ENCODE measurements around the gene LRRC32. TPM values are rescaled to one million over a fixed set of nuclear protein-coding genes. Genes with fewer than 3 reads are reported as not detected.

The LRRC32 gene
- total RNA-seq, 2 experiments from 2014 or later, result 0.23 to 0.32 TPM

DNA sequence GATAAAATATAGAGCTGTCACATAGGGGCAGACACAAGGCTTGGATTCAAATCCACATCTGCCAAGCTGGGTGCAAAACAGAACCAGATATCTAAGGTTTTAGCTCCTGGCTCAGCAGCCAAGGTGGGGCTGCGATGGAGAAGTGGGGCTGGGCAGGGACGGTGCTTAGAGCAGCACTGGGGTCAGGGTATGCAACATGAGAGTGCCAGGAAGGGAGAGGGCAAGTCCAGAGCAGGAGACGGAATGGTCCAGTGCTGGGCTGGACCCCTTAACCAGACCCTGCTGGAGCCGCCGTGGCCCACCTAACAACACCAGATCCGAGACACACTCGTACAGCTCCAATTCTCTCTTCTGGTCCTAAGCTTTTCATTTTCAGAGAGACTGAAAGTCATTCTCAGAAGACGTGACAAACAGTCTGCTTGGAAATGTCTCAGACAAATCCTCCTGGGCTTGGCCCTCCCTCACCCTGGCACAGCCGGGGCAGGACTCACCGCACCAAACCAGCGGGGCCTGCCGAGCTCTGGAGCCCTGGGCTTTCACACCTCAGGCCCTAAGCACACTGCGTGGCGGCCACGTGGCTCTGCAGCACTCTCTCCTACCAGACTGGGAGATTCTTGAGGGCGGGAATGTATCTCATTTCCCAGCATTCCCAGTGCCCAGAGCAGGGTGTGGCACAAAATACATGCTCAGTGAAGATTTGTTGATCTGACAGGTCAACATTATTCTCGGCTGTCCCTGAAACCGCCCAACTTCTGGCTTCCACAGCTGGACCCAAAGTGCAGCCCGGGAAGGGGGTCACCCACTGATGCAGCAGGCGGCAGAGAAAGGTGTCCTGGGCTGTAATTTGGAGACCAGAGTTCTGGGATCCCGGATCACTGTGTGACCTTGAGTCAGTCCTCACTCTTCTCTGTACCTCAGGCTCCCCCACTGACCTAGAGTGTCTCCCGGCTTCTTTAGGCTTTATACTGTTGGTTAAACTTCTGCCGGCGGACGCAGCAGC, 11.6 kb downstream of the LRRC32 start:
- Mint-ChIP-seq H3K27me3 (ENCODE audit: low read depth) (no peaks in the 10 kb centered on the region), H3K4me1 (ENCODE audit: low read depth) (peaks cover 17% of the 10 kb centered on the region), H3K9me3 (ENCODE audit: insufficient read depth) (no peaks in the 10 kb centered on the region), H3K4me3 (no peak overlapping the region), H3K36me3 (ENCODE audit: low read depth) (no peaks in the 10 kb centered on the region), H3K27ac (no peak overlapping the region)
- DNase-seq, result no peak
- POLR2A ChIA-PET, result no interaction called here
- ATAC-seq, result no peak
- CTCF ChIA-PET, result no interaction called here

GRCh38 chr11:76658231-76658630, 12.3 kb downstream of the LRRC32 start:
- ChIA-PET CTCF (no interaction called here), POLR2A (no interaction called here)
- Mint-ChIP-seq H3K4me1 (ENCODE audit: low read depth) (peaks cover 12% of the 10 kb centered on the region), H3K4me3 (no peak overlapping the region), H3K36me3 (ENCODE audit: low read depth) (no peaks in the 10 kb centered on the region), H3K27me3 (ENCODE audit: low read depth) (peaks cover 1% of the 10 kb centered on the region), H3K9me3 (ENCODE audit: insufficient read depth) (no peaks in the 10 kb centered on the region), H3K27ac (no peak overlapping the region)
- no peak for ATAC-seq
- no peak for DNase-seq

DNA sequence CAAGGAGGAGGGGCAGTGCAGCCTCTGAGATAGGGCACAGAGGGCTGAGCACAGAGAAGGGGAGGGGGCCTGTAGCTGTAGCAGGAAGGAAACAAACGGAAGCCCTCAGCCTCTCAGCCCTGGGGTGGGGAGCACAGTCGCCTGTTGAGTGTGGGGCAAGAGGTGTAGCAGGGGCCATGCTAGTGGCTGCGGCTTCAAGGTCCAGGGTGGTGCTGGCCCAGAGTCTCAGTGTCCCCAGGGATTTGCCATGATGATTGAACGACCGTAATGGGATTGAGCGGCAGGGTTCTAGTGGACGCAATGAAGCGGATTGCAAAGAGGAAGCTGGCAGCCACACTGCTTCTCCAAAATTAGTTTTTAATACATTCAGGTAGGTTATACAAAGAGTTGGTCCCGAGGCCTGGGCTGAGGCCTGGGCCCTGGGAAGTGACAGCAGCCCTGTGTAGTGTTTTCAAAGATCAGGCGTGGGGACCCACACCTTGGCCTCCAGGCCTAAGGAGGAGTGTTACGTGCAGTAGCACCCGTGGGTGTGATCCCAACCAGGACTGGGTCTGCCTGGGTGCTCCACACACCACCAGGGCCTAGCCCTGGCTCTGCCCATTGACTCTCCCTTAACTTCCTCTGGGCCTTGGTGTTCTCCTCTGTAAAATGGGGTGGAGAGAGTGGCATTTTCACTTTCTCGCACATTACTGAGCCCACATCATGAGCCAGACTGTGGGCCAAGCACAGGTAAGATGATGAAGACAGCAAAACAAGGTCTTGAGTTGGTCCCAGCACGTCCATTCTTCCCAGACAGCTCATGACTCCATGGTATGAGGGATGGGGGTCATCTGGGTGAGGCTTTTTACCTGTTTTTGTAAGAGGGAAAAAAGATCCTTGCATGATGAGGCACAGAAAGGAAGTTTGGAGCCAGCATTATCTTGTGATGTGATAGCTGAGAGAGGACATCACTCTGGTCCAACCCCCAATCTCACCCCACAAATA, 13.1 kb downstream of the LRRC32 start:
- no peak for ATAC-seq
- Mint-ChIP-seq H3K27ac (no peak overlapping the region), H3K4me1 (ENCODE audit: low read depth) (peaks cover 11% of the 10 kb centered on the region), H3K4me3 (no peak overlapping the region), H3K27me3 (ENCODE audit: low read depth) (peaks cover 4% of the 10 kb centered on the region), H3K9me3 (ENCODE audit: insufficient read depth) (no peaks in the 10 kb centered on the region), H3K36me3 (ENCODE audit: low read depth) (no peaks in the 10 kb centered on the region)
- POLR2A ChIA-PET, result no interaction called here
- DNase-seq, result no peak
- CTCF ChIA-PET, result no interaction called here

- H3K9me3 Mint-ChIP-seq (ENCODE audit: insufficient read depth), result no peaks in the 10 kb centered on the region
- CTCF ChIA-PET, result no interaction called here
- peak overlapping the region; percentile 55 for H3K27ac Mint-ChIP-seq
- POLR2A ChIA-PET, result no interaction called here
- peaks cover 9% of the 10 kb centered on the region for H3K4me1 Mint-ChIP-seq (ENCODE audit: low read depth)
- ATAC-seq (no peak), DNase-seq (no peak)
- H3K36me3 Mint-ChIP-seq (ENCODE audit: low read depth), result no peaks in the 10 kb centered on the region
- no peak overlapping the region for H3K4me3 Mint-ChIP-seq
- peaks cover 6% of the 10 kb centered on the region for H3K27me3 Mint-ChIP-seq (ENCODE audit: low read depth)
Observed at GRCh38 chr11:76656571-76657081, 13.9 kb downstream of the LRRC32 start.

- peaks cover 8% of the 10 kb centered on the region for H3K27me3 Mint-ChIP-seq (ENCODE audit: low read depth)
- H3K9me3 Mint-ChIP-seq (ENCODE audit: insufficient read depth), result no peaks in the 10 kb centered on the region
- ChIA-PET POLR2A (no interaction called here), CTCF (no interaction called here)
- no peaks in the 10 kb centered on the region for H3K36me3 Mint-ChIP-seq (ENCODE audit: low read depth)
- DNase-seq (no peak), ATAC-seq (no peak)
- H3K4me3 Mint-ChIP-seq, result no peak overlapping the region
- H3K4me1 Mint-ChIP-seq (ENCODE audit: low read depth), result peaks cover 9% of the 10 kb centered on the region
- no peak overlapping the region for H3K27ac Mint-ChIP-seq
Observed at GRCh38 chr11:76656050-76656531, 14.5 kb downstream of the LRRC32 start.

DNA sequence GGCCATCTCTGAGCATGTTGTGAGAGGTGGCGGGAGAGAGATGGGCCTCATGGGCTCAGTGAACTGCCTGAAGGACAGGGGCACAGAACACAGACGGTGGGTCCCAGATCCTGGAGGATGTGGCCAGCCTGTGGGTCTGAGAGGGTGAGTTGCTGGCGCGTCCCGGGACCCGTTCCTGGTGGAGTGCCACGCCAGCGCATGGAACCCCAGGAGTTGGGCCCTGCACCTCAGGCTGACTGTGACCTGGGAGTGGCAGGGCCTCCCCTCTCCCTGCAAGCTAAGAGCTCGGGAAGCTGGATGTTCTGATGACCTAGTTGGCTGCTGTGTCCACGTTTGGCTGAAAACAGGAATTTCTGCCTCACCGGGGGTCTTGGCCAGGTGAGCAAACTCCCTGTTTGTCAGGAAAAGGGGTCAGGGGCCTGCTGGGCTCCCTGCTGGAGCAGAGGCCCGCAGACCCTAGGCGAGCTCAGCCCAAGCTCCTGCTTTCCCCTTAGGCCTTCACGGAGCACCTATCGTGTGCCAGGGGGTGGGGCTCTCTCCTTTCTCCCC, 15.0 kb downstream of the LRRC32 start:
- POLR2A ChIA-PET, result no interaction called here
- H3K36me3 Mint-ChIP-seq (ENCODE audit: low read depth), result no peaks in the 10 kb centered on the region
- DNase-seq (no peak), ATAC-seq (no peak)
- no peaks in the 10 kb centered on the region for H3K9me3 Mint-ChIP-seq (ENCODE audit: insufficient read depth)
- H3K27me3 Mint-ChIP-seq (ENCODE audit: low read depth), result peaks cover 11% of the 10 kb centered on the region
- CTCF ChIA-PET, result no interaction called here
- no peak overlapping the region for H3K4me3 Mint-ChIP-seq
- H3K4me1 Mint-ChIP-seq (ENCODE audit: low read depth), result peaks cover 9% of the 10 kb centered on the region
- H3K27ac Mint-ChIP-seq, result no peak overlapping the region

- ChIA-PET CTCF (no interaction called here), POLR2A (interaction anchor here (0.8 kb wide), 1 partner anchor 17 kb away, joined by 3 read pairs; no protein-coding TSS in a partner anchor)
- DNase-seq (no peak), ATAC-seq (no peak)
- Mint-ChIP-seq H3K9me3 (ENCODE audit: insufficient read depth) (no peaks in the 10 kb centered on the region), H3K36me3 (ENCODE audit: low read depth) (no peaks in the 10 kb centered on the region), H3K27ac (no peak overlapping the region), H3K4me1 (ENCODE audit: low read depth) (peaks cover 9% of the 10 kb centered on the region), H3K27me3 (ENCODE audit: low read depth) (peaks cover 13% of the 10 kb centered on the region), H3K4me3 (no peak overlapping the region)
Observed at GRCh38 chr11:76654980-76655379, 15.6 kb downstream of the LRRC32 start.

- H3K4me3 Mint-ChIP-seq, result no peak overlapping the region
- no peaks in the 10 kb centered on the region for H3K36me3 Mint-ChIP-seq (ENCODE audit: low read depth)
- DNase-seq (no peak), ATAC-seq (no peak)
- no peaks in the 10 kb centered on the region for H3K9me3 Mint-ChIP-seq (ENCODE audit: insufficient read depth)
- H3K4me1 Mint-ChIP-seq (ENCODE audit: low read depth), result peaks cover 9% of the 10 kb centered on the region
- POLR2A ChIA-PET, result interaction anchor here (0.8 kb wide), 1 partner anchor 18 kb away, joined by 3 read pairs; no protein-coding TSS in a partner anchor
- peaks cover 13% of the 10 kb centered on the region for H3K27me3 Mint-ChIP-seq (ENCODE audit: low read depth)
- CTCF ChIA-PET, result no interaction called here
- H3K27ac Mint-ChIP-seq, result no peak overlapping the region
Observed at GRCh38 chr11:76654298-76654851, 16.2 kb downstream of the LRRC32 start.

DNA sequence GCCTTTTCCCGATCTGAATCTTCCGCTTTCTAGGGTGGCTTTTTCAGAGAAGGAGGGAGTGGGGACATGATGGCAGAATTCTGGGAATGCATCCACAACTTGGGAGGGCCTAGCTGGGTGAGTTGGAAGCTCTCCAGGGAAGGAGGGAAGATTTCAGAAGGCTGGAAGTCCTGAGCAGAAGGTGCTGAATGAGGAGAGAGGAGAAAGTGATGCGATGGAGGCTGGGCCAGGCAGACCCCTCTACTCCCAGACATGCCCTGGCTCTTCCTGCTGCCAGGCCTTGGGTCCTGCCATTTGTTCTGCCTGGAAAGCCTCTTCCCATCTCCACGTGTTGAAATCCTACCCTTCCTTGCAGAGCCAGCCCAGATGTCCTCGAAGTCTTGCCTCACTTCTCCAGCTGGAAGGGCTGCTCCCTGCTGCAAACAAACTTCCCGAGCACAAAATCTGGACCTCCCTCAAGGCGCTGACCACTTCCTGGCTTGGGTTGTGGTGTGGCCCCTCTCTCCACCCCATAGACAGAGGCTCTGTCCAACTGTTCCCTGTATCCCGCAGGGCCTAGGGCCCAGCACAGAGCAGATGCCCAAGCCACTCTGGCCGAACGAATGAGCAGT, 16.8 kb downstream of the LRRC32 start:
- no peak overlapping the region for H3K27ac Mint-ChIP-seq
- ChIA-PET POLR2A (no interaction called here), CTCF (no interaction called here)
- H3K27me3 Mint-ChIP-seq (ENCODE audit: low read depth), result peaks cover 17% of the 10 kb centered on the region
- no peaks in the 10 kb centered on the region for H3K9me3 Mint-ChIP-seq (ENCODE audit: insufficient read depth)
- ATAC-seq (no peak), DNase-seq (no peak)
- H3K4me1 Mint-ChIP-seq (ENCODE audit: low read depth), result peaks cover 9% of the 10 kb centered on the region
- no peak overlapping the region for H3K4me3 Mint-ChIP-seq
- no peaks in the 10 kb centered on the region for H3K36me3 Mint-ChIP-seq (ENCODE audit: low read depth)

DNA sequence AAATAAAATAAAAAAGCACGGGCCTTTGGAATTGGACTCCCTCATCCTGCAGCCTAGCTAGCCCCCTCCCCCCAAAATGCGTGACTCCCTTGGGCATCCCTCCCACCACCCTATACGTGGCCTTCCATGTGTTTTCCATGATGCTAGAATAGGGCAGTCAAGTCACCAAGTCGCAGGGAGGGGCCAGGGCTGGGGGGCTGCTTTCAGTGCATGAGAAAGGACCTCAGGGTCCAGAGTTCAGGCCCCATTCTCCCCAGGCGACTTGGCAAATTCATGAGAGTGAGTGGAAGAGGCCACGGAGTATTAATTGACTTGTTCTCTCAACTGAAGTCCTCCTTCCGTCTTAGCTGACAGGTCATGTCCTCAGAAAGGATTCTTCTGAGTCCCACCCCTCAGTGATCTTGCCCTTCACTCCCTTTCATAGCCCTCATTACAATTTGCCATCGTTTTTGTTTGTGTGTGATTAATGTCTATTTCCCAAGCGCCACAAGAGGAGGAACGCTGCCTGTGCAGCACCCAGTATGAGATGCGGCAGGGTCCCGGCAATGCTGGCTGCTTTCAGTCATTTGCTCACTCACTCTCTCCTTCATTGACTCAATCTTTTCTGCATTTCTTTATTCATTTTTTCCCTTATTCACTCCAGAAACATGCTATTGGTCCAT, 17.4 kb downstream of the LRRC32 start:
- H3K27ac Mint-ChIP-seq, result no peak overlapping the region
- POLR2A ChIA-PET, result no interaction called here
- no peaks in the 10 kb centered on the region for H3K36me3 Mint-ChIP-seq (ENCODE audit: low read depth)
- DNase-seq (no peak), ATAC-seq (no peak)
- H3K27me3 Mint-ChIP-seq (ENCODE audit: low read depth), result peaks cover 17% of the 10 kb centered on the region
- H3K9me3 Mint-ChIP-seq (ENCODE audit: insufficient read depth), result no peaks in the 10 kb centered on the region
- CTCF ChIA-PET, result no interaction called here
- peaks cover 9% of the 10 kb centered on the region for H3K4me1 Mint-ChIP-seq (ENCODE audit: low read depth)
- no peak overlapping the region for H3K4me3 Mint-ChIP-seq

All from activated CD8-positive, alpha-beta T cell treated with anti-CD3 and anti-CD28 coated beads, Interleukin-2, amount 10 ng/mL, durations not matched to agents 7 days and 5 days (primary cell).